ENCODE measurements around the gene TWIST2. TPM values are rescaled to one million over a fixed set of nuclear protein-coding genes. Genes with fewer than 3 reads are reported as not detected.
A peak's percentile ranks its signal among the peaks of the same experiment; 100 is the strongest.

TWIST2 gene
- total RNA-seq, 1 donor from 2014 or later, result 2.7 TPM

GRCh38 chr2:238938401-238939055, 90.6 kb downstream of the TWIST2 start:
- Histone ChIP-seq H3K9me3 (replicated peaks) (peaks cover 16% of the 10 kb centered on the region), H3K4me3 (no peak overlapping the region), H3K27me3 (ENCODE audit: low read depth) (peaks cover 44% of the 10 kb centered on the region), H3K27ac (replicated peaks) (peak overlapping the region; percentile 67), H3K4me1 (peaks cover 3% of the 10 kb centered on the region), H3K36me3 (no peaks in the 10 kb centered on the region)
- intact Hi-C loops (cut with micrococcal nuclease), result no loop called here
- DNase-seq, result peak; percentile 80
- TF ChIP-seq CTCF (IDR thresholded peaks at IDR 0.05; ENCODE audit: borderline replicate concordance), result no peak

- Histone ChIP-seq H3K27me3 (ENCODE audit: low read depth) (peaks cover 46% of the 10 kb centered on the region), H3K9me3 (replicated peaks) (peaks cover 10% of the 10 kb centered on the region), H3K36me3 (no peaks in the 10 kb centered on the region), H3K4me1 (peaks cover 3% of the 10 kb centered on the region), H3K4me3 (no peak overlapping the region), H3K27ac (replicated peaks) (peak overlapping the region; percentile 67)
- peak; percentile 36 for DNase-seq
- intact Hi-C loops (cut with micrococcal nuclease), result no loop called here
- TF ChIP-seq CTCF (IDR thresholded peaks at IDR 0.05; ENCODE audit: borderline replicate concordance), result no peak
Observed at GRCh38 chr2:238939074-238939473, 91.2 kb downstream of the TWIST2 start.

GRCh38 chr2:238939521-238940403, 91.9 kb downstream of the TWIST2 start:
- intact Hi-C loops (cut with micrococcal nuclease), result no loop called here
- DNase-seq, result no peak
- peaks cover 3% of the 10 kb centered on the region for H3K4me1 ChIP-seq
- no peak for TF ChIP-seq CTCF (IDR thresholded peaks at IDR 0.05; ENCODE audit: borderline replicate concordance)
- H3K9me3 ChIP-seq (replicated peaks), result peaks cover 3% of the 10 kb centered on the region
- H3K27ac ChIP-seq (replicated peaks), result peak overlapping the region; percentile 67
- H3K4me3 ChIP-seq, result no peak overlapping the region
- H3K36me3 ChIP-seq, result no peaks in the 10 kb centered on the region
- H3K27me3 ChIP-seq (ENCODE audit: low read depth), result peaks cover 46% of the 10 kb centered on the region

GRCh38 chr2:238940806-238941205, 92.9 kb downstream of the TWIST2 start:
- no peaks in the 10 kb centered on the region for H3K9me3 ChIP-seq (replicated peaks)
- peaks cover 3% of the 10 kb centered on the region for H3K4me1 ChIP-seq
- no peak overlapping the region for H3K27ac ChIP-seq (replicated peaks)
- peaks cover 46% of the 10 kb centered on the region for H3K27me3 ChIP-seq (ENCODE audit: low read depth)
- TF ChIP-seq CTCF (IDR thresholded peaks at IDR 0.05; ENCODE audit: borderline replicate concordance), result no peak
- H3K36me3 ChIP-seq, result no peaks in the 10 kb centered on the region
- no peak for DNase-seq
- no peak overlapping the region for H3K4me3 ChIP-seq
- intact Hi-C loops (cut with micrococcal nuclease), result no loop called here

- intact Hi-C loops (cut with micrococcal nuclease), result no loop called here
- DNase-seq, result no peak
Observed at GRCh38 chr2:238941262-238941792, 93.4 kb downstream of the TWIST2 start.

More at GRCh38 chr2:238941262-238941792, 93.4 kb downstream of the TWIST2 start:
- TF ChIP-seq CTCF (IDR thresholded peaks at IDR 0.05; ENCODE audit: borderline replicate concordance), result no peak
- no peaks in the 10 kb centered on the region for H3K36me3 ChIP-seq
- peaks cover 3% of the 10 kb centered on the region for H3K4me1 ChIP-seq
- no peak overlapping the region for H3K4me3 ChIP-seq
- no peaks in the 10 kb centered on the region for H3K9me3 ChIP-seq (replicated peaks)
- H3K27ac ChIP-seq (replicated peaks), result no peak overlapping the region
- peaks cover 43% of the 10 kb centered on the region for H3K27me3 ChIP-seq (ENCODE audit: low read depth)
